ENCODE results near the gene RHBDF1.

RHBDF1 gene, protein sequence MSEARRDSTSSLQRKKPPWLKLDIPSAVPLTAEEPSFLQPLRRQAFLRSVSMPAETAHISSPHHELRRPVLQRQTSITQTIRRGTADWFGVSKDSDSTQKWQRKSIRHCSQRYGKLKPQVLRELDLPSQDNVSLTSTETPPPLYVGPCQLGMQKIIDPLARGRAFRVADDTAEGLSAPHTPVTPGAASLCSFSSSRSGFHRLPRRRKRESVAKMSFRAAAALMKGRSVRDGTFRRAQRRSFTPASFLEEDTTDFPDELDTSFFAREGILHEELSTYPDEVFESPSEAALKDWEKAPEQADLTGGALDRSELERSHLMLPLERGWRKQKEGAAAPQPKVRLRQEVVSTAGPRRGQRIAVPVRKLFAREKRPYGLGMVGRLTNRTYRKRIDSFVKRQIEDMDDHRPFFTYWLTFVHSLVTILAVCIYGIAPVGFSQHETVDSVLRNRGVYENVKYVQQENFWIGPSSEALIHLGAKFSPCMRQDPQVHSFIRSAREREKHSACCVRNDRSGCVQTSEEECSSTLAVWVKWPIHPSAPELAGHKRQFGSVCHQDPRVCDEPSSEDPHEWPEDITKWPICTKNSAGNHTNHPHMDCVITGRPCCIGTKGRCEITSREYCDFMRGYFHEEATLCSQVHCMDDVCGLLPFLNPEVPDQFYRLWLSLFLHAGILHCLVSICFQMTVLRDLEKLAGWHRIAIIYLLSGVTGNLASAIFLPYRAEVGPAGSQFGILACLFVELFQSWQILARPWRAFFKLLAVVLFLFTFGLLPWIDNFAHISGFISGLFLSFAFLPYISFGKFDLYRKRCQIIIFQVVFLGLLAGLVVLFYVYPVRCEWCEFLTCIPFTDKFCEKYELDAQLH

DNA sequence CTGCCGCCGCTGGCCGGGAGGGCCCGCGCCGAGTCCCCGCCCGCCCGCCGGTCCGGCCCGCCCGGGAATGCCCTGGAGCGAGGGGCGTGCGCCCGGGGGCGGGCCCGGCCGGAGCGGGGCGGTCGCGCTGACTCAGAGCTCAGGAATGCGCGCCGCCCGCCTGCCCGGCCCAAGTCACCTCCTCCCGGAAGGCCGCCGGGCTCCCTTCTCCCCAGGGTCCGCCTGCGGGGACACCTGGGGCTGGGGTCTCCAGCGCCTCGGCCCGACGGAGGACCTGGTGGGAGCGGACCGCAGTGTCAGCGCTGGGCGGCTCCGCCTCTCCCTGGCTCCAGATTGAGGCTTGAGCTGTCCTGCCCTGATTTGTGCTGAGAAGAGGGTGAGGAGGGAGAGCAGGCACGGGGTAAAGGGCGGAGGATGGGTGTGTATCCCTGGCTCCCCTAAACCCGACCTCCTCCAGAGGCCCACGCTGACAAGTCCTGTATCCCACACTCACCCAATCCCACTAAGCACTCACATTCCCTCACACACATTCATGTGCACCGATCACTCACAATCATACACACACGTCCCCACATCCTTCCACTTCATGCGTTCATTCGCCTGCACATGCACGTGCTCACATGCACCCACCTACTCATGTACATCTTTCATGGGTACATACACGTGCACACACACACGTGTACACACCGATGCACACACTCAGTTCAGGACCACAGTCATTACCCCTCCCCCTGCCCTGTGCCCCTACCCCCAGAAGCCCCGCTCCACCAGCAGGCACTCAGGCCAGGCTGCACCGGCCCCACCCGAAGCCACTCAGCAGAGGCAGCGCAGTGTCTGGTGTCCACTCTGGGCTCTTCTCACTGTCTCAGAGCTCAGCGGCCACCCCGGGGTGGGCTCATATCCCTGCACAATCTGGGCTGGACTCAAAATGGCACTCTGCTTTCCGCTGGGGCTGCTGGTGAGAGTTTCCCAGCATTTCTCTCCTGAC lies at the start of gene RHBDF1:
RHBDF1 (minus strand) TSS at position 71 of the 988 bp plus-strand sequence. CDS start 7,616 bp downstream, outside the sequence.
- TF ChIP-seq, protein P1, sequence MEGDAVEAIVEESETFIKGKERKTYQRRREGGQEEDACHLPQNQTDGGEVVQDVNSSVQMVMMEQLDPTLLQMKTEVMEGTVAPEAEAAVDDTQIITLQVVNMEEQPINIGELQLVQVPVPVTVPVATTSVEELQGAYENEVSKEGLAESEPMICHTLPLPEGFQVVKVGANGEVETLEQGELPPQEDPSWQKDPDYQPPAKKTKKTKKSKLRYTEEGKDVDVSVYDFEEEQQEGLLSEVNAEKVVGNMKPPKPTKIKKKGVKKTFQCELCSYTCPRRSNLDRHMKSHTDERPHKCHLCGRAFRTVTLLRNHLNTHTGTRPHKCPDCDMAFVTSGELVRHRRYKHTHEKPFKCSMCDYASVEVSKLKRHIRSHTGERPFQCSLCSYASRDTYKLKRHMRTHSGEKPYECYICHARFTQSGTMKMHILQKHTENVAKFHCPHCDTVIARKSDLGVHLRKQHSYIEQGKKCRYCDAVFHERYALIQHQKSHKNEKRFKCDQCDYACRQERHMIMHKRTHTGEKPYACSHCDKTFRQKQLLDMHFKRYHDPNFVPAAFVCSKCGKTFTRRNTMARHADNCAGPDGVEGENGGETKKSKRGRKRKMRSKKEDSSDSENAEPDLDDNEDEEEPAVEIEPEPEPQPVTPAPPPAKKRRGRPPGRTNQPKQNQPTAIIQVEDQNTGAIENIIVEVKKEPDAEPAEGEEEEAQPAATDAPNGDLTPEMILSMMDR (IDR thresholded peaks at IDR 0.05; ENCODE audit: control extremely low read depth, extremely low read depth, low read depth, missing control alignments): no peak
- DNase-seq (ENCODE audit: extremely low spot score): peak; percentile 59
- POLR2A ChIA-PET: no interaction called here
- CTCF ChIA-PET: interaction anchor here (1.2 to 32.8 kb wide), 4 partner anchors 9 to 34 kb away, joined by 3 to 701 read pairs (median 14); no protein-coding TSS in a partner anchor

DNA sequence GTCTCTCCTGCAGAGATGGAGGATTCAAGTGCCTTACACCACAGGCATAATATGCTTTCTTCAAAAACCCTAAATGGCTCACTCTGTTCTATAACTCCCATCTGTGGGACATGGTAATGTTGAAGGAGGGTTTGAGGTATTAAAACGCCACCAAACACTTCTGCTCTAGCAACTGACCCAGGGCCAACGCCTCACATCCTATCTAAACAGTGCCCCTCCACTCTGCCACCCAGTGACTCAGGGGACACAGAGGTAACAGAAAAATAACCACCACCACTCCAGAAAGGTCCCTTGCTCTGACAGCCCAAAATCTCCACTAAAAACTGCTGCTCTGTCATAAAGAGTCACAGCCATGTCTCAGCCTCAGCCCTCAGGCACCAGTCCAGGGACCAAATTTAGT lies 48.3 kb upstream of the RHBDF1 start:
- ChIA-PET CTCF (interaction anchor here (2.3 to 5.8 kb wide), 2 partner anchors 13 to 24 kb away, joined by 6 to 54 read pairs; no protein-coding TSS in a partner anchor), POLR2A (no interaction called here)
- no peak for DNase-seq (ENCODE audit: extremely low spot score)
- TF ChIP-seq, protein P1 (IDR thresholded peaks at IDR 0.05; ENCODE audit: control extremely low read depth, extremely low read depth, low read depth, missing control alignments): no peak

DNA sequence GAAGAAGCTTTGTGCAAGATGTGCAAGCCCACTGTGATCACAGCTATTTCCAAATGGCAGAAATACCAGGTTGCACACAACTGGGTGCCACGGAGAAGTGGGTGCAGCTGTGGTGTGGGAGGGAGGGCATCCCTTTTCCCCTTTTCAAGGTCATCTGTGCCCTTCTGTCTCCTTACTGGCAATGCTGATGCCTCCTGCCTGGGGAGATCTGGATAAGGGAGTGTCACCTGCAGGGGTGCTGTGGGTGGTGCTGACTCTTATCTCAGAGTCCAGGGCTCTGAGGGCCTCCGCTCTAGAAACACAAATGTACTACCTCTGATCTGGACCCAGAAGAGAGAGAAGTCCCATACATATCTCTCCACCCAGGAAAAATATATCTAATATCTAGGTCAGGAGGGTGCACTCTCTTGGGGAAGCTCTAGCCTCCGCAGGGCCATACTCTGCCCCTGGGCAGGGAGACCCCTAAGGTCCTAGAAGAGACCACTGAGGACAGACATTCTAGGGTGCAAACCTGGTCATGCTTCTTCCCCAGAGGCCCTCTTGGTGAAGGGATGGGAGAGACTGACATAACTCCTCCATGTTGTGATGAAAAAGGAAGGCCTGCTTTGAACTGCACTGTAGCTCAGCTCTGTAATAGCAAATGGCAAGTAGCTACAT lies 47.5 kb upstream of the RHBDF1 start:
- ChIA-PET POLR2A (no interaction called here), CTCF (interaction anchor here (0.9 to 5.8 kb wide), 4 partner anchors 12 to 60 kb away, joined by 3 to 54 read pairs (median 6); partner anchors contain the start of gene HBQ1)
- TF ChIP-seq, protein P1 (IDR thresholded peaks at IDR 0.05; ENCODE audit: control extremely low read depth, extremely low read depth, low read depth, missing control alignments): no peak

DNA sequence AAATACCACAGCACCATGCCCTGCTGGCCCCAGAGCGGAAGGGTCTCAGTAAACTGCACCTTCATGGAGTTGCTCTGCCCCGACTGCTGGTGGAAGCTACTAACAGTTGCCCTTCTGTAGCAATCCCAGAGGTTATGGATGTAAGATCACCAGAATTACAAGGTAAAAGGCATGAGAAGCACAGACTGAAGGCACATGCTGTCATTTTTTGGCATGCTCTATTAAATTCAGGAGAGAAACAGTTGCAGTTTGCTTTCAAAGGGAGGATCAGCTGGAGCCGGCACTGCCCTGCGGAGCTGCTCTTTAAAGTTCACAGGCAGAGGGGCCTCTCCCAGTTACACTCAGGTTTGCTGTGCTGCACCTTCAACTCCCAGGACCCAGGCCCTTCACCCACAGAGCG lies 46.9 kb upstream of the RHBDF1 start:
- CTCF ChIA-PET: interaction anchor here (0.9 to 5.8 kb wide), 5 partner anchors 11 to 61 kb away, joined by 3 to 54 read pairs (median 7); partner anchors contain the start of gene HBQ1
- TF ChIP-seq, protein P1 (IDR thresholded peaks at IDR 0.05; ENCODE audit: control extremely low read depth, extremely low read depth, low read depth, missing control alignments): no peak
- POLR2A ChIA-PET: no interaction called here
- DNase-seq (ENCODE audit: extremely low spot score): no peak

More for the DNA sequence above, 47.5 kb upstream of the RHBDF1 start:
- DNase-seq (ENCODE audit: extremely low spot score): no peak

DNA sequence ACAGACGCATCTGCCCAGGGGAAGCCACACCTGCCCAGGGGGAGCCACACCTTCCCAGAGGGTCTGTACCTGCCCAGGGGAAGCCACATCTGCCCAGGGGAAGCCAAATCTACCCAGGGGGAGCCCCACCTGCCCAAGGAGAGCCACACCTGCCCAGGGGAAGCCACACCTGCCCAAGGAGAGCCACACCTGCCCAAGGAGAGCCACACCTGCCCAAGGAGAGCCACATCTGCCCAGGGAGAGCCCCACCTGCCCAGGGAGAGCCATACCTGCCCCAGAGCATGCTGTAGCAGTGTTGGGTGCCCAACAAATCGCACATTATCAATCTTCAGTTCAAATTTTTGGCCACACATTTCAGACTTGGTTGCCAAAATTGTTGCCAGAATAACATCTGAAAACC lies 46.4 kb upstream of the RHBDF1 start:
- DNase-seq (ENCODE audit: extremely low spot score): no peak
- CTCF ChIA-PET: interaction anchor here (0.8 to 5.8 kb wide), 10 partner anchors 8 to 231 kb away, joined by 3 to 54 read pairs (median 6); no protein-coding TSS in a partner anchor
- TF ChIP-seq, protein P1 (IDR thresholded peaks at IDR 0.05; ENCODE audit: control extremely low read depth, extremely low read depth, low read depth, missing control alignments): no peak

More for the DNA sequence above, 46.4 kb upstream of the RHBDF1 start:
- POLR2A ChIA-PET: no interaction called here
